Measurements from ENCODE around the gene SGCE.
"Not testable (repeated sequence)": the region's sequence is repeated elsewhere in the genome, so short reads cannot be mapped to it uniquely, and the experiment has no call there.

DNA sequence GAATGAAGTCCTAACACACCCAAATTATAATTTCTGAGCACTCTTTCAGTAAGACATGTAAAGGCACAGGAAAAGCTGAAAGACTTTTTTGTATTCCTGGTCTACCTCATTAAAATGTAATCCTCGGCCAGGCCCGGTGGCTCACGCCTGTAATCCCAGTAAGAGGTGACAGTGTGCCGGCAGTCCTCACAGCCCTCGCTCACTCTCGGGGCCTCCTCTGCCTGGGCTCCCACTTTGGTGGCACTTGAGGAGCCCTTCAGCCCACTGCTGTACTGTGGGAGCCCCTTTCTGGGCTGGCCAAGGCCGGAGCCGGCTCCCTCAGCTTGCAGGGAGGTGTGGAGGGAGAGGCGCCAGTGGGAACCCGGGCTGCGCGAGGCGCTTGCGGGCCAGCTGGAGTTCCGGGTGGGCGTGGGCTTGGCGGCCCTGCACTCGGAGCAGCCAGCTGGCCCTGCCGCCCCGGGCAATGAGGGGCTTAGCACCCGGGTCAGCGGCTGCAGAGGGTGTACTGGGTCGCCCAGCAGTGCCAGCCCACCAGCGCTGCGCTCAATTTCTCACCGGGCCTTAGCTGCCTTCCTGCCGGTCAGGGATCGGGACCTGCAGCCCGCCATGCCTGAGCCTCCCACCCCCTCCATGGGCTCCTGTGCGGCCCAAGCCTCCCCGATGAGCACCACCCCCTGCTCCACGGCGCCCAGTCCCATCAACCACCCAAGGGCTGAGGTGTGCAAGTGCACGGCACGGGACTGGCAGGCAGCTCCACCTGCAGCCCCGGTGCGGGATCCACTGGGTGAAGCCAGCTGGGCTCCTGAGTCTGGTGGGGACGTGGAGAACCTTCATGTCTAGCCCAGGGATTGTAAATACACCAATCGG lies 49.5 kb upstream of the SGCE start:
- not testable (repeated sequence) for TF ChIP-seq CTCF, POLR2A (IDR thresholded peaks at IDR 0.05)
